ENCODE measurements around the gene COL7A1. TPM values are rescaled to one million over a fixed set of nuclear protein-coding genes. Genes with fewer than 3 reads are reported as not detected.

COL7A1 gene
- total and polyA plus RNA-seq, 2 of the 13 experiments (the other 11 are each of a cell fraction or from before 2014, with no cell fraction given): 2.7 to 11.7 TPM

GRCh38 chr3:48634661-48635221 lies 39.6 kb upstream of the COL7A1 start (continued):
- peak; percentile 36; the same call in 1 of the 2 replicates for TF ChIP-seq ZNF652 (CRISPR knock-in tag; IDR thresholded peaks at IDR 0.05; ENCODE audit: borderline replicate concordance, low read depth)
- TF ChIP-seq ELF4 (CRISPR knock-in tag; IDR thresholded peaks at IDR 0.05; ENCODE audit: borderline replicate concordance): 0 out of 2 replicates have a peak, but pooled peaks have one; percentile 32
- TF ChIP-seq DRAP1 (CRISPR knock-in tag; IDR thresholded peaks at IDR 0.05): peak; percentile 85; the same call in 1 of the 2 replicates
- 0 out of 2 replicates have a peak, but pooled peaks have one; percentile 16 for TF ChIP-seq SKIL (CRISPR knock-in tag; IDR thresholded peaks at IDR 0.05; ENCODE audit: borderline replicate concordance)
- peak; percentile 49; the same call in 1 of the 2 replicates for TF ChIP-seq ZIK1 (CRISPR knock-in tag; IDR thresholded peaks at IDR 0.05; ENCODE audit: borderline replicate concordance, low read depth)
- 0 out of 2 replicates have a peak, but pooled peaks have one; percentile 4 for TF ChIP-seq MXD3 (CRISPR knock-in tag; IDR thresholded peaks at IDR 0.05)
- TF ChIP-seq CHD4 (IDR thresholded peaks at IDR 0.05; ENCODE audit: borderline replicate concordance, low read length): no peak
- TF ChIP-seq SOX6 (IDR thresholded peaks at IDR 0.05): no peak
- TF ChIP-seq SOX6 (CRISPR knock-in tag; IDR thresholded peaks at IDR 0.05): 0 out of 2 replicates have a peak, but pooled peaks have one; percentile 14
- TF ChIP-seq GTF3A (CRISPR knock-in tag; conservative IDR thresholded peaks at IDR 0.05): 0 out of 2 replicates have a peak, but pooled peaks have one; percentile 8
- no peak for TF ChIP-seq KDM5A (IDR thresholded peaks at IDR 0.05; ENCODE audit: borderline replicate concordance, low read length)
- peak; percentile 0; the same call in 1 of the 2 replicates for TF ChIP-seq THAP11 (CRISPR knock-in tag; IDR thresholded peaks at IDR 0.05)
- 0 out of 2 replicates have a peak, but pooled peaks have one; percentile 8 for TF ChIP-seq CAMTA2 (CRISPR knock-in tag; IDR thresholded peaks at IDR 0.05; ENCODE audit: borderline replicate concordance)
- TF ChIP-seq ZNF619 (CRISPR knock-in tag; IDR thresholded peaks at IDR 0.05): peak; percentile 51; the same call in 1 of the 2 replicates
- peak; percentile 26; the same call in 1 of the 2 replicates for TF ChIP-seq FOSL2 (CRISPR knock-in tag; IDR thresholded peaks at IDR 0.05)
- TF ChIP-seq ZNF205 (CRISPR knock-in tag; IDR thresholded peaks at IDR 0.05): peak; percentile 15; the same call in 1 of the 2 replicates
- 0 out of 2 replicates have a peak, but pooled peaks have one; percentile 59 for TF ChIP-seq ZSCAN20 (CRISPR knock-in tag; IDR thresholded peaks at IDR 0.05; ENCODE audit: borderline replicate concordance)
- no peak for TF ChIP-seq MED13 (CRISPR knock-in tag; IDR thresholded peaks at IDR 0.05)
- peak; percentile 20; the same call in 1 of the 2 replicates for TF ChIP-seq TIGD3 (CRISPR knock-in tag; IDR thresholded peaks at IDR 0.05; ENCODE audit: borderline replicate concordance)
- TF ChIP-seq ZGPAT (CRISPR knock-in tag; IDR thresholded peaks at IDR 0.05): no peak; the same call in 1 of the 2 replicates
- TF ChIP-seq RBM39 (IDR thresholded peaks at IDR 0.05; ENCODE audit: low read depth, low read length, poor library complexity, severe bottlenecking): peak; percentile 34
- TF ChIP-seq WIZ (CRISPR knock-in tag; IDR thresholded peaks at IDR 0.05): 0 out of 2 replicates have a peak, but pooled peaks have one; percentile 11
- 0 out of 2 replicates have a peak, but pooled peaks have one; percentile 35 for TF ChIP-seq ZNF20 (CRISPR knock-in tag; IDR thresholded peaks at IDR 0.05)
- peak; percentile 23; the same call in 1 of the 2 replicates for TF ChIP-seq ZNF83 (CRISPR knock-in tag; IDR thresholded peaks at IDR 0.05; ENCODE audit: borderline replicate concordance)

All from HepG2 (cell line).